ENCODE measurements around the gene IRF3.

IRF3 gene

DNA sequence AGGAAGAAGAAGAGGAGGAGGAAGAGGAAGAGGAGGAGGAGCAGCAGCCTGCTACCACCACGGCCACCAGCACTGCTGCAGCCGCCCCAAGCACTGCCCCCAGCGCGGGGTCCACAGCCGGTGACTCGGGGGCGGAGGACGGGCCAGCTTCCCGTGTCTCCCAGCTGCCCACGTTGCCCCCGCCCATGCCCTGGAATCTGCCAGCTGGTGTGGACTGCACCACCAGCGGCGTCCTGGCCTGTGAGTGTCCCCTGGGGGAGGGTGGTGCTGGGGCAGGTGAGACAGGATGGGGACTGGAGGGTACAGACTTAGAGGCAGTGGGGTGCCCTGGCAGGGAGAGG is 12.2 kb downstream of the IRF3 start:
- ATAC-seq (ENCODE audit: low read depth) (no peak), DNase-seq (ENCODE audit: low spot score) (peak; percentile 63)
- Histone ChIP-seq H3K27ac (ENCODE audit: poor library complexity, severe bottlenecking) (no peak overlapping the region), H3K36me3 (ENCODE audit: low read depth) (peaks cover 68% of the 10 kb centered on the region), H3K9me3 (ENCODE audit: severe bottlenecking) (no peaks in the 10 kb centered on the region), H3K27me3 (ENCODE audit: insufficient read depth, poor library complexity, severe bottlenecking) (no peaks in the 10 kb centered on the region), H3K4me1 (ENCODE audit: insufficient read depth, poor library complexity, severe bottlenecking) (no peaks in the 10 kb centered on the region), H3K4me3 (ENCODE audit: severe bottlenecking) (no peak overlapping the region)
- TF ChIP-seq, protein P1, sequence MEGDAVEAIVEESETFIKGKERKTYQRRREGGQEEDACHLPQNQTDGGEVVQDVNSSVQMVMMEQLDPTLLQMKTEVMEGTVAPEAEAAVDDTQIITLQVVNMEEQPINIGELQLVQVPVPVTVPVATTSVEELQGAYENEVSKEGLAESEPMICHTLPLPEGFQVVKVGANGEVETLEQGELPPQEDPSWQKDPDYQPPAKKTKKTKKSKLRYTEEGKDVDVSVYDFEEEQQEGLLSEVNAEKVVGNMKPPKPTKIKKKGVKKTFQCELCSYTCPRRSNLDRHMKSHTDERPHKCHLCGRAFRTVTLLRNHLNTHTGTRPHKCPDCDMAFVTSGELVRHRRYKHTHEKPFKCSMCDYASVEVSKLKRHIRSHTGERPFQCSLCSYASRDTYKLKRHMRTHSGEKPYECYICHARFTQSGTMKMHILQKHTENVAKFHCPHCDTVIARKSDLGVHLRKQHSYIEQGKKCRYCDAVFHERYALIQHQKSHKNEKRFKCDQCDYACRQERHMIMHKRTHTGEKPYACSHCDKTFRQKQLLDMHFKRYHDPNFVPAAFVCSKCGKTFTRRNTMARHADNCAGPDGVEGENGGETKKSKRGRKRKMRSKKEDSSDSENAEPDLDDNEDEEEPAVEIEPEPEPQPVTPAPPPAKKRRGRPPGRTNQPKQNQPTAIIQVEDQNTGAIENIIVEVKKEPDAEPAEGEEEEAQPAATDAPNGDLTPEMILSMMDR (IDR thresholded peaks at IDR 0.05; ENCODE audit: poor library complexity, severe bottlenecking): no peak

DNA sequence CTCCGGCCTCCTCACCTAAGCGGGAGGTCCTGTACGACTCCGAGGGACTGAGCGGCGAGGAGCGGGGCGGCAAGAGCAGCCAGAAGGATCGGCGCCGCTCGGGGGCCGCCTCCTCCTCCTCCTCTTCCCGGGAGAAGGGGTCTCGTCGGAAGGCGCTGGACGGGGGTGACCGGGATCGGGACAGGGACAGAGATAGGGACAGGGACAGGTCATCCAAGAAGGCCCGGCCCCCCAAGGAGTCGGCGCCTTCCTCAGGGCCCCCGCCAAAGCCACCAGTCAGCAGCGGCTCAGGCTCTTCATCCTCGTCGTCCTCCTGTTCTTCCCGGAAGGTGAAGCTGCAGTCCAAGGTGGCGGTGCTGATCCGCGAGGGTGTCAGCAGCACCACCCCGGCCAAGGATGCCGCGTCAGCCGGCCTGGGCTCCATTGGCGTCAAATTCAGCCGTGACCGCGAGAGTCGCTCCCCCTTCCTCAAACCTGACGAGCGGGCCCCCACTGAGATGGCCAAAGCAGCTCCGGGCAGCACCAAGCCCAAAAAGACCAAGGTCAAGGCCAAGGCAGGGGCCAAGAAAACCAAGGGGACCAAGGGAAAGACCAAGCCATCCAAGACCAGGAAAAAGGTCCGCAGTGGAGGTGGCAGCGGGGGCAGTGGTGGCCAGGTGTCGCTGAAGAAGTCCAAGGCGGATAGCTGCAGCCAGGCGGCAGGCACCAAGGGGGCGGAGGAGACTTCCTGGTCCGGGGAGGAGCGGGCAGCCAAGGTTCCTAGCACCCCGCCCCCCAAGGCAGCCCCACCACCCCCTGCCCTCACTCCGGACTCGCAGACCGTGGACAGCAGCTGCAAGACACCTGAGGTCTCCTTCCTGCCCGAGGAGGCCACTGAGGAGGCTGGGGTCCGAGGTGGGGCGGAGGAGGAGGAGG is 12.8 kb downstream of the IRF3 start:
- Histone ChIP-seq H3K4me3 (ENCODE audit: severe bottlenecking) (no peak overlapping the region), H3K36me3 (ENCODE audit: low read depth) (peaks cover 68% of the 10 kb centered on the region), H3K9me3 (ENCODE audit: severe bottlenecking) (no peaks in the 10 kb centered on the region), H3K27me3 (ENCODE audit: insufficient read depth, poor library complexity, severe bottlenecking) (no peaks in the 10 kb centered on the region), H3K27ac (ENCODE audit: poor library complexity, severe bottlenecking) (no peak overlapping the region), H3K4me1 (ENCODE audit: insufficient read depth, poor library complexity, severe bottlenecking) (no peaks in the 10 kb centered on the region)
- TF ChIP-seq, protein P1 (IDR thresholded peaks at IDR 0.05; ENCODE audit: poor library complexity, severe bottlenecking): no peak
- DNase-seq (ENCODE audit: low spot score) (peak; percentile 66), ATAC-seq (ENCODE audit: low read depth) (no peak)

DNA sequence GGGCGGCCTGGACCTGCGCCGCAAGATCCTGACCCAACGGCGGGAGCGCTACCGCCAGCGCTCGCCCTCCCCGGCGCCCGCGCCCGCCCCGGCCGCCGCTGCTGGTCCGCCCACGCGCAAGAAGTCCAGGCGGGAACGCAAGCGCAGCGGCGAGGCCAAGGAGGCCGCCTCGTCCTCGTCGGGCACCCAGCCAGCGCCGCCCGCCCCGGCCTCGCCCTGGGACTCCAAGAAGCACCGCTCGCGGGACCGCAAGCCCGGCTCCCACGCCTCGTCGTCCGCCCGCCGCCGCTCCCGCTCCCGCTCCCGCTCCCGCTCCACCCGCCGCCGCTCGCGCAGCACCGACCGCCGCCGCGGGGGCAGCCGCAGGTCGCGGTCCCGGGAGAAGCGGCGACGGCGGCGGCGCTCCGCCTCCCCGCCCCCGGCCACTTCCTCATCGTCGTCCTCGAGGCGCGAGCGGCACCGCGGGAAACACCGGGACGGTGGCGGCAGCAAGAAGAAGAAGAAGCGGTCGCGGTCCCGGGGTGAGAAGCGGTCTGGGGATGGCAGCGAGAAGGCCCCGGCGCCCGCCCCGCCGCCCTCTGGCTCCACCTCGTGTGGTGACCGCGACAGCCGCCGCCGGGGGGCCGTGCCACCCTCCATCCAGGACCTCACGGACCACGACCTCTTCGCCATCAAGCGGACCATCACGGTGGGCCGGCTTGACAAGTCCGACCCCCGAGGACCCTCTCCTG is 13.7 kb downstream of the IRF3 start:
- DNase-seq (ENCODE audit: low spot score): peak; percentile 54
- Histone ChIP-seq H3K4me1 (ENCODE audit: insufficient read depth, poor library complexity, severe bottlenecking) (no peaks in the 10 kb centered on the region), H3K36me3 (ENCODE audit: low read depth) (peaks cover 71% of the 10 kb centered on the region), H3K27me3 (ENCODE audit: insufficient read depth, poor library complexity, severe bottlenecking) (no peaks in the 10 kb centered on the region), H3K4me3 (ENCODE audit: severe bottlenecking) (no peak overlapping the region), H3K27ac (ENCODE audit: poor library complexity, severe bottlenecking) (no peak overlapping the region), H3K9me3 (ENCODE audit: severe bottlenecking) (no peaks in the 10 kb centered on the region)
- TF ChIP-seq, protein P1 (IDR thresholded peaks at IDR 0.05; ENCODE audit: poor library complexity, severe bottlenecking): no peak
- no peak for ATAC-seq (ENCODE audit: low read depth)

DNA sequence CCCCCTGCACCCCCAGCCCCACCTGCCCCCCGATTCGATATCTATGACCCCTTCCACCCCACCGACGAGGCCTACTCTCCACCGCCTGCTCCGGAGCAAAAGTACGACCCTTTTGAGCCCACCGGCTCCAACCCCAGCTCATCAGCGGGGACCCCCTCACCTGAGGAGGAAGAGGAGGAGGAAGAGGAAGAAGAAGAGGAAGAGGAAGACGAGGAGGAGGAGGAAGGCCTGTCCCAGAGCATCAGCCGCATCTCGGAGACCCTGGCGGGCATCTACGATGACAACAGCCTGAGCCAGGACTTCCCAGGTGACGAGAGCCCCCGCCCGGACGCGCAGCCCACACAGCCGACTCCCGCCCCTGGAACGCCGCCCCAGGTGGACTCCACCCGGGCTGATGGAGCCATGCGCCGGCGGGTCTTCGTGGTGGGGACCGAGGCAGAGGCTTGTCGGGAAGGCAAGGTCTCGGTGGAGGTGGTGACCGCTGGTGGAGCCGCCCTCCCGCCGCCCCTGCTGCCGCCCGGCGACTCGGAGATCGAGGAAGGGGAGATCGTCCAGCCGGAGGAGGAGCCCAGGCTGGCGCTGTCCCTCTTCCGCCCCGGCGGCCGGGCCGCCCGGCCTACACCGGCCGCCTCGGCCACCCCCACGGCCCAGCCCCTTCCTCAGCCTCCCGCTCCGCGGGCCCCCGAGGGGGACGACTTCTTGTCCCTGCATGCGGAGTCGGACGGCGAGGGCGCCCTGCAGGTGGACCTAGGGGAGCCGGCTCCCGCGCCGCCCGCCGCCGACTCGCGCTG is 14.4 kb downstream of the IRF3 start:
- TF ChIP-seq, protein P1 (IDR thresholded peaks at IDR 0.05; ENCODE audit: poor library complexity, severe bottlenecking): no peak
- no peak overlapping the region for H3K4me3 ChIP-seq (ENCODE audit: severe bottlenecking)
- no peaks in the 10 kb centered on the region for H3K27me3 ChIP-seq (ENCODE audit: insufficient read depth, poor library complexity, severe bottlenecking)
- no peak for ATAC-seq (ENCODE audit: low read depth)
- H3K36me3 ChIP-seq (ENCODE audit: low read depth): peaks cover 72% of the 10 kb centered on the region
- no peaks in the 10 kb centered on the region for H3K4me1 ChIP-seq (ENCODE audit: insufficient read depth, poor library complexity, severe bottlenecking)
- H3K9me3 ChIP-seq (ENCODE audit: severe bottlenecking): no peaks in the 10 kb centered on the region
- no peak overlapping the region for H3K27ac ChIP-seq (ENCODE audit: poor library complexity, severe bottlenecking)
- DNase-seq (ENCODE audit: low spot score): no peak
